AG20443 (cell line): ENCODE results near the gene TRAFD1.
"Not testable (repeated sequence)": the region's sequence is repeated elsewhere in the genome, so short reads cannot be mapped to it uniquely, and the experiment has no call there.

Experiments
- DNase-seq: peaks from one replicate; pipeline ENCODE4 v3.0.0; 2012; ENCODE audit warnings: low spot score, mixed read lengths

Gene TRAFD1

GRCh38 chr12:112125250-112125999 is at the start of gene TRAFD1:
Gene TRAFD1, plus strand, starts transcription at chr12:112125560. Its CDS starts 4,963 bp downstream, at chr12:112130523.
- peak; percentile 99 for DNase-seq

- no peak for DNase-seq
These were observed 38.1 kb upstream of the TRAFD1 start for GRCh38 chr12:112087055-112087850.

- no peak for DNase-seq
These were observed 37.5 kb upstream of the TRAFD1 start for GRCh38 chr12:112087851-112088250.

- no peak for DNase-seq
These were observed 33.8 kb upstream of the TRAFD1 start for GRCh38 chr12:112091563-112091962.

GRCh38 chr12:112096070-112096469 is 29.3 kb upstream of the TRAFD1 start:
- DNase-seq, result no peak

- DNase-seq, result peak; percentile 57
These were observed 28.7 kb upstream of the TRAFD1 start for GRCh38 chr12:112096667-112097066.

GRCh38 chr12:112097641-112098040 is 27.7 kb upstream of the TRAFD1 start:
- DNase-seq, result no peak

GRCh38 chr12:112100500-112100899 is 24.9 kb upstream of the TRAFD1 start:
- DNase-seq, result not testable (repeated sequence)

GRCh38 chr12:112102127-112102526 is 23.2 kb upstream of the TRAFD1 start:
- DNase-seq, result no peak

- not testable (repeated sequence) for DNase-seq
These were observed 22.6 kb upstream of the TRAFD1 start for GRCh38 chr12:112102746-112103145.

GRCh38 chr12:112103758-112104503 is 21.4 kb upstream of the TRAFD1 start:
- DNase-seq, result no peak

GRCh38 chr12:112105891-112106290 is 19.5 kb upstream of the TRAFD1 start:
- no peak for DNase-seq

- peak; percentile 33 for DNase-seq
These were observed 17.8 kb upstream of the TRAFD1 start for GRCh38 chr12:112107306-112108201.

- peak; percentile 96 for DNase-seq
These were observed 16.9 kb upstream of the TRAFD1 start, which contains the start of gene NAA25 for GRCh38 chr12:112108202-112109079. Gene NAA25, minus strand, starts transcription at chr12:112108783. Its CDS starts 10 bp downstream, at chr12:112108773.

GRCh38 chr12:112110787-112111662 is 14.3 kb upstream of the TRAFD1 start:
- not testable (repeated sequence) for DNase-seq

GRCh38 chr12:112111931-112112330 is 13.4 kb upstream of the TRAFD1 start:
- DNase-seq, result no peak

- DNase-seq, result no peak
These were observed 12.8 kb upstream of the TRAFD1 start for GRCh38 chr12:112112409-112113133.

- no peak for DNase-seq
These were observed 9.9 kb upstream of the TRAFD1 start for GRCh38 chr12:112115259-112116045.
